Epithelial cell of proximal tubule (primary cell): ENCODE measurements around the gene ELF2. TPM values are rescaled to one million over a fixed set of nuclear protein-coding genes. Genes with fewer than 3 reads are reported as not detected.
"Not testable (repeated sequence)": the region's sequence is repeated elsewhere in the genome, so short reads cannot be mapped to it uniquely, and the experiment has no call there.

Source experiments
- DNase-seq: peaks from one replicate; pipeline ENCODE4 v3.0.0-alpha.2; 2011; ENCODE audit warnings: low read depth
- H3K4me3 ChIP-seq: 2 replicates; pipeline ENCODE4 v1.5.1; 2011; ENCODE audit warnings: low read depth, mild to moderate bottlenecking, low read length
- CTCF ChIP-seq: conservative IDR thresholded peaks from 2 replicates; pipeline ENCODE4 v1.5.1; 2012; ENCODE audit warnings: low read depth, mild to moderate bottlenecking, low read length
- total RNA-seq: library from RNA; depleted of rRNA; stranded (reverse); fragments of >200 nt; gene quantifications from 2 replicates; pipeline ENCODE4 v1.2.3, GENCODE V29; 2015

ELF2 gene
- total RNA-seq, 1 donor from 2014 or later = 24.1 TPM

- TF ChIP-seq CTCF = no peak
- no peak overlapping the region for H3K4me3 ChIP-seq
These were observed 50.1 kb downstream of the ELF2 start for GRCh38 chr4:139126898-139127297.

GRCh38 chr4:139123910-139124309, 53.1 kb downstream of the ELF2 start:
- H3K4me3 ChIP-seq = no peak overlapping the region
- no peak for TF ChIP-seq CTCF
- no peak for DNase-seq

More at GRCh38 chr4:139126898-139127297, 50.1 kb downstream of the ELF2 start:
- no peak for DNase-seq

GRCh38 chr4:139118365-139118764, 58.7 kb downstream of the ELF2 start:
- DNase-seq = no peak
- no peak overlapping the region for H3K4me3 ChIP-seq
- no peak for TF ChIP-seq CTCF

GRCh38 chr4:139115226-139115625, 61.8 kb downstream of the ELF2 start:
- TF ChIP-seq CTCF = no peak
- no peak for DNase-seq
- no peak overlapping the region for H3K4me3 ChIP-seq

GRCh38 chr4:139114795-139115194, 62.2 kb downstream of the ELF2 start:
- not testable (repeated sequence) for H3K4me3 ChIP-seq, DNase-seq

GRCh38 chr4:139112650-139113049, 64.4 kb downstream of the ELF2 start:
- no peak for DNase-seq
- no peak for TF ChIP-seq CTCF
- no peak overlapping the region for H3K4me3 ChIP-seq

GRCh38 chr4:139108567-139109128, 68.4 kb downstream of the ELF2 start:
- no peak overlapping the region for H3K4me3 ChIP-seq
- TF ChIP-seq CTCF = no peak
- DNase-seq = no peak
